ENCODE results near the gene METTL21A. TPM values are rescaled to one million over a fixed set of nuclear protein-coding genes. Genes with fewer than 3 reads are reported as not detected.
A peak's percentile ranks its signal among the peaks of the same experiment; 100 is the strongest.

METTL21A gene
- total and polyA plus RNA-seq, 2 of the 4 experiments (the other 2 are of a cell fraction): 5.9 to 11.6 TPM

DNA sequence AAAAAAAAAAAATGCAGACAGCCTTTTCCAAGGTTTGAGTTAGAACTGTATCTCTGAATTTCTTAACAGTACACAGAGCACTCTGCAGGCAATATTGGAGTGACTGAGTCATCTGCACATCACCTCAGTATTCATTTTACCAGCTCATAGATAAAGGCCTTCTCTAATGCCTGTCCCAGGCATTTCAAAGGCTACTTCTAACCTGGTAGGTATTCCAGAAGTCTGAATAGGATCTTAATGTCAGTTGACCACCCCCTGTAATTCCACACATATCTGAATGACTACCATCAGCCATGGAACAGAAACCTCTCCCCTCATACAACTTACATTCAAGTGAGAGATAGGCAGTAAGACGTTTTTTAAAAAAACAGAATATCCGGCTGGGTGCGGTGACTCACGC, 9.0 kb downstream of the METTL21A start:
- no peak overlapping the region for H2AK9ac ChIP-seq (replicated peaks; ENCODE audit: low read depth, low read length, poor library complexity)
- no CpG with 5 or more reads among the region's 4 CpGs for WGBS, 2 experiments (ENCODE audit: extremely low coverage in 2 of 2, insufficient read length in 1 of 2)
- peak overlapping the region; percentile 83; the same call in 2 of the 3 replicates for H2BK15ac ChIP-seq (ENCODE audit: low read depth, low read length)
- ATAC-seq (ENCODE audit: low read depth): peak; percentile 31
- no peak overlapping the region for H3K4me3 ChIP-seq (ENCODE audit: insufficient read depth, low read depth, low read length)
- H2AFZ ChIP-seq (replicated peaks; ENCODE audit: low read length, poor library complexity): no peak overlapping the region
- peaks cover 9% of the 10 kb centered on the region for H3K4me1 ChIP-seq (ENCODE audit: control insufficient read depth, insufficient read depth, low read length)
- in situ Hi-C loops (cut with MboI; ENCODE audit: low sequenced_read_pairs): no loop called here
- H2BK5ac ChIP-seq (ENCODE audit: low read depth, low read length, poor library complexity, severe bottlenecking): peak overlapping the region; percentile 100
- peaks cover 5 to 8% of the 10 kb centered on the region in 2 experiments; a peak in 2 of 4 replicates for H3K79me1 ChIP-seq (ENCODE audit: low read depth in 1 of 2, low read length in 2 of 2)
- intact Hi-C loops (cut with micrococcal nuclease): loop anchor here (5.0 to 10.0 kb wide), 2 partner anchors 361 to 454 kb away; no protein-coding TSS in a partner anchor
- H4K20me1 ChIP-seq (ENCODE audit: insufficient read depth, low read length): peaks cover 8% of the 10 kb centered on the region
- TF ChIP-seq, protein P1, sequence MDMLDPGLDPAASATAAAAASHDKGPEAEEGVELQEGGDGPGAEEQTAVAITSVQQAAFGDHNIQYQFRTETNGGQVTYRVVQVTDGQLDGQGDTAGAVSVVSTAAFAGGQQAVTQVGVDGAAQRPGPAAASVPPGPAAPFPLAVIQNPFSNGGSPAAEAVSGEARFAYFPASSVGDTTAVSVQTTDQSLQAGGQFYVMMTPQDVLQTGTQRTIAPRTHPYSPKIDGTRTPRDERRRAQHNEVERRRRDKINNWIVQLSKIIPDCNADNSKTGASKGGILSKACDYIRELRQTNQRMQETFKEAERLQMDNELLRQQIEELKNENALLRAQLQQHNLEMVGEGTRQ (IDR thresholded peaks at IDR 0.05; ENCODE audit: low read depth, low read length): no peak
- TF ChIP-seq POLR2A (IDR thresholded peaks at IDR 0.05; ENCODE audit: low read depth, low read length) (no peak), SMC3 (IDR thresholded peaks at IDR 0.05; ENCODE audit: low read depth, low read length) (no peak), RAD21 (IDR thresholded peaks at IDR 0.05; ENCODE audit: low read length) (no peak), NFE2L2 (IDR thresholded peaks at IDR 0.05; ENCODE audit: low read depth, low read length) (no peak), RFX5 (IDR thresholded peaks at IDR 0.05; ENCODE audit: low read depth, low read length) (no peak), BHLHE40 (IDR thresholded peaks at IDR 0.05; ENCODE audit: low read depth, low read length) (no peak; the same call in 1 of the 2 replicates), MXI1 (IDR thresholded peaks at IDR 0.05; ENCODE audit: borderline replicate concordance, low read depth, low read length) (no peak), CEBPB (IDR thresholded peaks at IDR 0.05; ENCODE audit: low read depth, low read length) (no peak), FOS (IDR thresholded peaks at IDR 0.05; ENCODE audit: low read depth, low read length) (no peak)
- TF ChIP-seq, protein P2, sequence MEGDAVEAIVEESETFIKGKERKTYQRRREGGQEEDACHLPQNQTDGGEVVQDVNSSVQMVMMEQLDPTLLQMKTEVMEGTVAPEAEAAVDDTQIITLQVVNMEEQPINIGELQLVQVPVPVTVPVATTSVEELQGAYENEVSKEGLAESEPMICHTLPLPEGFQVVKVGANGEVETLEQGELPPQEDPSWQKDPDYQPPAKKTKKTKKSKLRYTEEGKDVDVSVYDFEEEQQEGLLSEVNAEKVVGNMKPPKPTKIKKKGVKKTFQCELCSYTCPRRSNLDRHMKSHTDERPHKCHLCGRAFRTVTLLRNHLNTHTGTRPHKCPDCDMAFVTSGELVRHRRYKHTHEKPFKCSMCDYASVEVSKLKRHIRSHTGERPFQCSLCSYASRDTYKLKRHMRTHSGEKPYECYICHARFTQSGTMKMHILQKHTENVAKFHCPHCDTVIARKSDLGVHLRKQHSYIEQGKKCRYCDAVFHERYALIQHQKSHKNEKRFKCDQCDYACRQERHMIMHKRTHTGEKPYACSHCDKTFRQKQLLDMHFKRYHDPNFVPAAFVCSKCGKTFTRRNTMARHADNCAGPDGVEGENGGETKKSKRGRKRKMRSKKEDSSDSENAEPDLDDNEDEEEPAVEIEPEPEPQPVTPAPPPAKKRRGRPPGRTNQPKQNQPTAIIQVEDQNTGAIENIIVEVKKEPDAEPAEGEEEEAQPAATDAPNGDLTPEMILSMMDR (conservative IDR thresholded peaks at IDR 0.05; ENCODE audit: low read depth, low read length): no peak
- H4K91ac ChIP-seq (ENCODE audit: insufficient read depth, low read depth, low read length): peak overlapping the region; percentile 71
- H3K4ac ChIP-seq (ENCODE audit: low read depth, low read length): peak overlapping the region; percentile 79
- H3K23ac ChIP-seq (ENCODE audit: low read depth, low read length): peak overlapping the region; percentile 72; the same call in 1 of the 2 replicates
- H3K56ac ChIP-seq (ENCODE audit: extremely low read depth, insufficient read depth, low read length): peak overlapping the region; percentile 62
- peak; percentile 80 for DNase-seq
- no peak overlapping the region for H3K9ac ChIP-seq (ENCODE audit: low read depth, low read length)
- no peak overlapping the region for H3K4me2 ChIP-seq (ENCODE audit: low read depth, low read length)
- H3K9me1 ChIP-seq (ENCODE audit: insufficient read depth, low read length): peaks cover 9% of the 10 kb centered on the region; the same call in 1 of the 2 replicates
- H2BK20ac ChIP-seq (ENCODE audit: low read depth, low read length): peak overlapping the region; percentile 83
- no peaks in the 10 kb centered on the region for H3K27me3 ChIP-seq (ENCODE audit: control insufficient read depth, insufficient read depth, low read length)
- ChIA-PET POLR2A (ENCODE audit: unreplicated experiment) (interaction anchor here (0.7 to 1.0 kb wide), 2 partner anchors 9 to 19 kb away, joined by 3 to 5 read pairs; partner anchors contain the start of gene METTL21A), CTCF (interaction anchor here (0.6 to 1.0 kb wide), 2 partner anchors 10 to 83 kb away, joined by 3 to 9 read pairs; no protein-coding TSS in a partner anchor)
- peak overlapping the region; percentile 56 for H4K5ac ChIP-seq (ENCODE audit: low read depth, low read length)
- dilution Hi-C loops (cut with HindIII; ENCODE audit: low sequenced_read_pairs, unreplicated experiment): no loop called here
- H2BK120ac ChIP-seq (ENCODE audit: low read depth, low read length): peak overlapping the region; percentile 75
- H3K18ac ChIP-seq (ENCODE audit: low read depth, low read length): peak overlapping the region; percentile 92
- no TSS peak for BruUV-seq (replicated peaks)
- H3K27ac ChIP-seq (ENCODE audit: insufficient read depth, low read length): peak overlapping the region; percentile 100
- H3K9me3 ChIP-seq (ENCODE audit: control insufficient read depth, insufficient read depth, low read length): no peaks in the 10 kb centered on the region
- H3K36me3 ChIP-seq (ENCODE audit: control insufficient read depth, insufficient read depth, low read length): peaks cover 9% of the 10 kb centered on the region
- H3K14ac ChIP-seq (replicated peaks; ENCODE audit: low read depth, low read length): peak overlapping the region; percentile 17
- H2AK5ac ChIP-seq (ENCODE audit: low read depth, low read length): peak overlapping the region; percentile 80
- H4K8ac ChIP-seq (ENCODE audit: low read depth in 2 of 2, low read length in 2 of 2): peak overlapping the region; percentile 48 to 91
